SK-N-SH treated with all-trans-retinoic acid at 6 μM for 48 hours (cell line): Measurements from ENCODE around the gene ARID1B.

Source experiments
- ATAC-seq: fragments of 200-7000 bp; cut with Tn5 transposase; 3 replicates; pipeline ENCODE4 v1.9.1; 2020; ENCODE audit warnings: mild to moderate bottlenecking, moderate library complexity
- ARNTL ChIP-seq: fragments of 450-650 bp; formaldehyde crosslinking; IDR thresholded peaks from 2 replicates; pipeline ENCODE4 v1.5.0; 2020; ENCODE audit warnings: low read depth, mild to moderate bottlenecking, moderate library complexity, borderline replicate concordance
- BACH2 ChIP-seq: fragments of 250-450 bp; sonication (Bioruptor Pico); IDR thresholded peaks from 2 replicates; pipeline ENCODE4 v1.9.0; 2021; ENCODE audit warnings: mild to moderate bottlenecking, borderline replicate concordance
- CSDC2 ChIP-seq: fragments of 250-450 bp; sonication (Bioruptor Pico); IDR thresholded peaks from 2 replicates; pipeline ENCODE4 v1.5.0; 2020; ENCODE audit warnings: mild to moderate bottlenecking, moderate library complexity
- ESRRG ChIP-seq: fragments of 250-450 bp; sonication (Bioruptor Pico); IDR thresholded peaks from 2 replicates; pipeline ENCODE4 v1.6.1; 2021; ENCODE audit warnings: mild to moderate bottlenecking
- GLIS3 ChIP-seq: fragments of 250-450 bp; sonication (Bioruptor Pico); IDR thresholded peaks from 2 replicates; pipeline ENCODE4 v1.5.0; 2020; ENCODE audit warnings: mild to moderate bottlenecking, moderate library complexity
- ISL1 ChIP-seq: fragments of 250-450 bp; sonication (Bioruptor Pico); IDR thresholded peaks from 2 replicates; pipeline ENCODE4 v2.1.2; 2022; ENCODE audit warnings: mild to moderate bottlenecking, moderate library complexity
- OSR1 ChIP-seq: fragments of 250-450 bp; sonication (Bioruptor Pico); IDR thresholded peaks from 2 replicates; pipeline ENCODE4 v1.8.0; 2022; ENCODE audit warnings: moderate library complexity, mild to moderate bottlenecking, inconsistent platforms
- PATZ1 ChIP-seq: fragments of 250-450 bp; sonication (Bioruptor Pico); IDR thresholded peaks from 2 replicates; pipeline ENCODE4 v1.8.0; 2020; ENCODE audit warnings: mild to moderate bottlenecking, moderate library complexity, borderline replicate concordance
- PPARA ChIP-seq: fragments of 250-450 bp; sonication (Bioruptor Pico); IDR thresholded peaks from 2 replicates; pipeline ENCODE4 v1.5.0; 2020; ENCODE audit warnings: mild to moderate bottlenecking, borderline replicate concordance
- RARB ChIP-seq: fragments of 250-450 bp; sonication (Bioruptor Pico); IDR thresholded peaks from 2 replicates; pipeline ENCODE4 v1.8.0; 2021; ENCODE audit warnings: mild to moderate bottlenecking, moderate library complexity
- SNAI2 ChIP-seq: fragments of 250-450 bp; sonication (Bioruptor Pico); IDR thresholded peaks from 2 replicates; pipeline ENCODE4 v1.5.0; 2020; ENCODE audit warnings: mild to moderate bottlenecking, moderate library complexity
- TCF4 ChIP-seq: fragments of 250-450 bp; sonication (Bioruptor Pico); IDR thresholded peaks from 2 replicates; pipeline ENCODE4 v1.8.0; 2021; ENCODE audit warnings: mild to moderate bottlenecking, moderate library complexity, borderline replicate concordance
- TOX ChIP-seq: fragments of 250-450 bp; sonication (Bioruptor Pico); IDR thresholded peaks from 2 replicates; pipeline ENCODE4 v1.8.0; 2021; ENCODE audit warnings: mild to moderate bottlenecking, moderate library complexity, borderline replicate concordance
- ZC3H10 ChIP-seq: fragments of 250-450 bp; sonication (Bioruptor Pico); IDR thresholded peaks from 2 replicates; pipeline ENCODE4 v1.5.1; 2021; ENCODE audit warnings: mild to moderate bottlenecking, moderate library complexity
- ZFP3 ChIP-seq: fragments of 250-450 bp; sonication (Bioruptor Pico); IDR thresholded peaks from 2 replicates; pipeline ENCODE4 v1.5.0; 2020; ENCODE audit warnings: mild to moderate bottlenecking, moderate library complexity
- ZFP30 ChIP-seq: fragments of 450-650 bp; formaldehyde crosslinking; IDR thresholded peaks from 2 replicates; pipeline ENCODE4 v1.5.0; 2022; ENCODE audit warnings: mild to moderate bottlenecking, moderate library complexity
- ZNF565 ChIP-seq: fragments of 450-650 bp; formaldehyde crosslinking; conservative IDR thresholded peaks from 2 replicates; pipeline ENCODE4 v1.5.0; 2020; ENCODE audit warnings: low read depth, mild to moderate bottlenecking, moderate library complexity
- ZNF70 ChIP-seq: fragments of 450-650 bp; formaldehyde crosslinking; IDR thresholded peaks from 2 replicates; pipeline ENCODE4 v1.5.0; 2020; ENCODE audit warnings: mild to moderate bottlenecking, moderate library complexity
- ZNF8 ChIP-seq: fragments of 450-650 bp; formaldehyde crosslinking; IDR thresholded peaks from 2 replicates; pipeline ENCODE4 v1.5.0; 2020; ENCODE audit warnings: mild to moderate bottlenecking, moderate library complexity
- TF ChIP-seq, protein P1 (sequence below): fragments of 250-450 bp; sonication (Bioruptor Pico); IDR thresholded peaks from 2 replicates; pipeline ENCODE4 v1.5.1; 2020; ENCODE audit warnings: low read depth, mild to moderate bottlenecking, moderate library complexity
- TF ChIP-seq, protein P2 (sequence below): fragments of 250-450 bp; sonication (Bioruptor Pico); IDR thresholded peaks from 2 replicates; pipeline ENCODE4 v1.5.0; 2020; ENCODE audit warnings: mild to moderate bottlenecking, moderate library complexity

Gene ARID1B

GRCh38 chr6:156886409-156886808 is 109.2 kb downstream of the ARID1B start (continued):
- TF ChIP-seq ZFP30 (no peak), RARB (no peak), ISL1 (CRISPR knock-in tag) (no peak)

DNA sequence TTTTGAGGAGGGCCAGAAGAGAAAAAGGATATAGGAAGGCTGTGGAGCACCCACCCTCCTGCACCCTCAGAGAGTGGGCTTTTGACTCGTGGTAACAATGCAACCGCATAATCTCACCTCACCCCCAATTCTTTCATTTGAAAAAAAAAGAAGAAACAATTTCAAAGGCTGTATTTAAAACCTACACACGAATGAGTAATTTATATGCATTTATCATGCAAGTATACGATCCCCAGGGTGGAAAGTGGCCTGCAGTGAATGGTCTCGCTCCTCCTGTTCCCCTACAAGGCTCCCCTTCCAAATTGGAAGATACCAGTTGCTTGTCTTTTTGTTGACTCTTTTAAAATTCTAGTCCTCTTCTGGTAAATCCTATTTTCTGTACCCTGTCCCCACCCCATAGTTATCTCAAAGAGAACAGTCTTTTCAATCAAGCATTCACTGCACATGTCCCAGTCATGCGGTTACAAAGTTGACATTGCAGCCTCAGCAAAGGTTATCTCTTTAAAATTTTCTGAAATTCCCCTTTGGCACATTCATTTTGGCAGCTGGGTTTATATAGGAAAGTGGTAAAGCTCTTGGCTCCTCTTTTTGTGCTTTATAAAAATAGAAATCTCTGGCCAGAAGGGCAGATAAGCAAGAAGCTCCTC is 110.6 kb downstream of the ARID1B start:
- no peak; the same call in 2 of the 3 replicates for ATAC-seq
- TF ChIP-seq, protein P1, sequence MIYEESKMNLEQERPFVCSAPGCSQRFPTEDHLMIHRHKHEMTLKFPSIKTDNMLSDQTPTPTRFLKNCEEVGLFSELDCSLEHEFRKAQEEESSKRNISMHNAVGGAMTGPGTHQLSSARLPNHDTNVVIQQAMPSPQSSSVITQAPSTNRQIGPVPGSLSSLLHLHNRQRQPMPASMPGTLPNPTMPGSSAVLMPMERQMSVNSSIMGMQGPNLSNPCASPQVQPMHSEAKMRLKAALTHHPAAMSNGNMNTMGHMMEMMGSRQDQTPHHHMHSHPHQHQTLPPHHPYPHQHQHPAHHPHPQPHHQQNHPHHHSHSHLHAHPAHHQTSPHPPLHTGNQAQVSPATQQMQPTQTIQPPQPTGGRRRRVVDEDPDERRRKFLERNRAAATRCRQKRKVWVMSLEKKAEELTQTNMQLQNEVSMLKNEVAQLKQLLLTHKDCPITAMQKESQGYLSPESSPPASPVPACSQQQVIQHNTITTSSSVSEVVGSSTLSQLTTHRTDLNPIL (CRISPR knock-in tag), result no peak
- TF ChIP-seq ZC3H10 (CRISPR knock-in tag), result no peak
- TF ChIP-seq TCF4 (CRISPR knock-in tag), result no peak
- TF ChIP-seq ZFP30, result no peak
- no peak for TF ChIP-seq ESRRG
- TF ChIP-seq ISL1 (CRISPR knock-in tag), result no peak
- TF ChIP-seq ARNTL (CRISPR knock-in tag), result no peak
- TF ChIP-seq GLIS3 (CRISPR knock-in tag), result no peak
- TF ChIP-seq TOX (CRISPR knock-in tag), result no peak
- no peak for TF ChIP-seq BACH2 (CRISPR knock-in tag)
- TF ChIP-seq ZNF70 (CRISPR knock-in tag), result no peak
- no peak for TF ChIP-seq ZNF8
- no peak for TF ChIP-seq ZNF565 (CRISPR knock-in tag)
- TF ChIP-seq RARB, result no peak
- TF ChIP-seq CSDC2, result no peak

DNA sequence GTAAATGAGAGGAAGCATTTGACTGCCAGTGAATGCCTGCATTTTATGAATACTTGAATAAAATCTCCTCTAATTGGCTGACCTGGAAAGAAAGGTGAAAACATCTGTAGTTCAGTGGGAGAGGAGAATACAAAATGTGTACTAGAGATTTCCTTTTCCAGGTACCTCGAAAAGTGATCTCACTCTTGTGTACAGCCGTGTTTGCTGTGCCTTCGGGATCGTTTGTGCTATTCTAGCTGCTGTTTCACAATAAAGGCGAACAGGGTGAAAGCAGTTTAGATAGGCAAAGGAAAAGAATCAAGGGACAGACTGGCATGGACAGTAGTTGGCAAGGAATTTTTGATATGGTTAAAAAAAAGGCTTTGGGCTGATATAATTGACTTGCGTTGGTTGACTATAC is 112.3 kb downstream of the ARID1B start:
- no peak for TF ChIP-seq PATZ1 (CRISPR knock-in tag)
- TF ChIP-seq ZFP30, result no peak
- TF ChIP-seq TCF4 (CRISPR knock-in tag), result no peak
- no peak for TF ChIP-seq ZC3H10 (CRISPR knock-in tag)
- TF ChIP-seq, protein P1 (CRISPR knock-in tag), result no peak
- TF ChIP-seq SNAI2, result no peak
- TF ChIP-seq, protein P2, sequence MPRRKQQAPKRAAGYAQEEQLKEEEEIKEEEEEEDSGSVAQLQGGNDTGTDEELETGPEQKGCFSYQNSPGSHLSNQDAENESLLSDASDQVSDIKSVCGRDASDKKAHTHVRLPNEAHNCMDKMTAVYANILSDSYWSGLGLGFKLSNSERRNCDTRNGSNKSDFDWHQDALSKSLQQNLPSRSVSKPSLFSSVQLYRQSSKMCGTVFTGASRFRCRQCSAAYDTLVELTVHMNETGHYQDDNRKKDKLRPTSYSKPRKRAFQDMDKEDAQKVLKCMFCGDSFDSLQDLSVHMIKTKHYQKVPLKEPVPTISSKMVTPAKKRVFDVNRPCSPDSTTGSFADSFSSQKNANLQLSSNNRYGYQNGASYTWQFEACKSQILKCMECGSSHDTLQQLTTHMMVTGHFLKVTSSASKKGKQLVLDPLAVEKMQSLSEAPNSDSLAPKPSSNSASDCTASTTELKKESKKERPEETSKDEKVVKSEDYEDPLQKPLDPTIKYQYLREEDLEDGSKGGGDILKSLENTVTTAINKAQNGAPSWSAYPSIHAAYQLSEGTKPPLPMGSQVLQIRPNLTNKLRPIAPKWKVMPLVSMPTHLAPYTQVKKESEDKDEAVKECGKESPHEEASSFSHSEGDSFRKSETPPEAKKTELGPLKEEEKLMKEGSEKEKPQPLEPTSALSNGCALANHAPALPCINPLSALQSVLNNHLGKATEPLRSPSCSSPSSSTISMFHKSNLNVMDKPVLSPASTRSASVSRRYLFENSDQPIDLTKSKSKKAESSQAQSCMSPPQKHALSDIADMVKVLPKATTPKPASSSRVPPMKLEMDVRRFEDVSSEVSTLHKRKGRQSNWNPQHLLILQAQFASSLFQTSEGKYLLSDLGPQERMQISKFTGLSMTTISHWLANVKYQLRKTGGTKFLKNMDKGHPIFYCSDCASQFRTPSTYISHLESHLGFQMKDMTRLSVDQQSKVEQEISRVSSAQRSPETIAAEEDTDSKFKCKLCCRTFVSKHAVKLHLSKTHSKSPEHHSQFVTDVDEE (CRISPR knock-in tag), result no peak
- no peak for TF ChIP-seq ISL1 (CRISPR knock-in tag)
- no peak for TF ChIP-seq ZNF8
- TF ChIP-seq GLIS3 (CRISPR knock-in tag), result no peak
- no peak for TF ChIP-seq ZNF565 (CRISPR knock-in tag)
- TF ChIP-seq ZFP3 (CRISPR knock-in tag), result no peak
- TF ChIP-seq ZNF70 (CRISPR knock-in tag), result no peak
- TF ChIP-seq BACH2 (CRISPR knock-in tag), result no peak
- no peak for TF ChIP-seq ARNTL (CRISPR knock-in tag)
- no peak for TF ChIP-seq PPARA (CRISPR knock-in tag)
- no peak for TF ChIP-seq TOX (CRISPR knock-in tag)
- no peak for TF ChIP-seq RARB
- no peak for TF ChIP-seq CSDC2
- no peak for TF ChIP-seq OSR1 (CRISPR knock-in tag)
- TF ChIP-seq, all 23 proteins: peak for 0
- ATAC-seq, result no peak

GRCh38 chr6:156889986-156890385 is 112.8 kb downstream of the ARID1B start:
- no peak for ATAC-seq
- TF ChIP-seq TCF4 (CRISPR knock-in tag) (no peak), SNAI2 (no peak), ZNF565 (CRISPR knock-in tag) (no peak), PPARA (CRISPR knock-in tag) (no peak), RARB (no peak), ZFP3 (CRISPR knock-in tag) (no peak)
- TF ChIP-seq, protein P2 (CRISPR knock-in tag), result no peak
